DOHH2 (cell line): Measurements from ENCODE around the gene GJB2.

Experiments used
- H3F3A ChIP-seq: fragments of 200-600 bp; sonication (generic), shearing (Covaris generic); 2 replicates; pipeline ENCODE4 v1.6.0; 2016; ENCODE audit warnings: antibody characterized with exemption, mild to moderate bottlenecking; ENCODE audit not compliant: control insufficient read depth, insufficient read depth
- H3K27ac ChIP-seq: fragments of 200-600 bp; sonication (generic); 2 replicates; pipeline ENCODE4 v1.5.1; 2014; ENCODE audit warnings: low read depth, mild to moderate bottlenecking, low read length, moderate library complexity
- H3K27me3 ChIP-seq: fragments of 200-600 bp; sonication (generic); 2 replicates; pipeline ENCODE4 v1.6.1; 2014; ENCODE audit warnings: mild to moderate bottlenecking, low read length, mixed read lengths; ENCODE audit not compliant: control insufficient read depth
- H3K36me3 ChIP-seq: fragments of 200-600 bp; sonication (generic); 2 replicates; pipeline ENCODE4 v1.6.1; 2014; ENCODE audit warnings: mild to moderate bottlenecking, low read length, moderate library complexity, mixed read lengths; ENCODE audit not compliant: control insufficient read depth
- H3K4me1 ChIP-seq: fragments of 200-600 bp; sonication (generic); 2 replicates; pipeline ENCODE4 v1.6.1; 2014; ENCODE audit warnings: mild to moderate bottlenecking, low read length, mixed read lengths; ENCODE audit not compliant: control insufficient read depth
- H3K4me2 ChIP-seq: fragments of 200-600 bp; sonication (generic); 2 replicates; pipeline ENCODE4 v1.6.0; 2014; ENCODE audit warnings: mild to moderate bottlenecking, low read length, moderate library complexity
- H3K4me3 ChIP-seq: fragments of 200-600 bp; sonication (generic); 2 replicates; pipeline ENCODE4 v1.5.1; 2014; ENCODE audit warnings: mild to moderate bottlenecking, low read length, mixed read lengths
- H3K79me2 ChIP-seq: fragments of 200-600 bp; sonication (generic); 2 replicates; pipeline ENCODE4 v1.6.1; 2014; ENCODE audit warnings: mild to moderate bottlenecking, low read length, mixed read lengths; ENCODE audit not compliant: control insufficient read depth
- H3K9me2 ChIP-seq: fragments of 200-600 bp; sonication (generic); replicated peaks from 2 replicates; pipeline ENCODE4 v1.6.1; 2014; ENCODE audit warnings: mild to moderate bottlenecking, low read length, mixed read lengths; ENCODE audit not compliant: control insufficient read depth
- H3K9me3 ChIP-seq: fragments of 200-600 bp; sonication (generic); 2 replicates; pipeline ENCODE4 v1.6.1; 2014; ENCODE audit warnings: antibody characterized with exemption, low read length, mixed read lengths; ENCODE audit not compliant: control insufficient read depth, insufficient read depth
- H4K20me1 ChIP-seq: fragments of 200-600 bp; sonication (generic); 2 replicates; pipeline ENCODE4 v1.6.0; 2014; ENCODE audit warnings: low read depth, mild to moderate bottlenecking, antibody characterized with exemption, low read length, moderate library complexity; ENCODE audit not compliant: control insufficient read depth, insufficient read depth
- EZH2phosphoT487 ChIP-seq: fragments of 200-600 bp; sonication (generic); IDR thresholded peaks from 2 replicates; pipeline ENCODE4 v1.6.1; 2017; ENCODE audit warnings: borderline replicate concordance, mild to moderate bottlenecking, antibody characterized with exemption, low read length, moderate library complexity, mixed read lengths
- TF ChIP-seq, protein P1 (sequence below): fragments of 200-600 bp; sonication (generic); IDR thresholded peaks from one replicate; pipeline ENCODE4 v1.5.1; 2014; ENCODE audit warnings: antibody characterized with exemption, mild to moderate bottlenecking, low read depth, low read length; ENCODE audit not compliant: poor library complexity, severe bottlenecking

Gene GJB2

DNA sequence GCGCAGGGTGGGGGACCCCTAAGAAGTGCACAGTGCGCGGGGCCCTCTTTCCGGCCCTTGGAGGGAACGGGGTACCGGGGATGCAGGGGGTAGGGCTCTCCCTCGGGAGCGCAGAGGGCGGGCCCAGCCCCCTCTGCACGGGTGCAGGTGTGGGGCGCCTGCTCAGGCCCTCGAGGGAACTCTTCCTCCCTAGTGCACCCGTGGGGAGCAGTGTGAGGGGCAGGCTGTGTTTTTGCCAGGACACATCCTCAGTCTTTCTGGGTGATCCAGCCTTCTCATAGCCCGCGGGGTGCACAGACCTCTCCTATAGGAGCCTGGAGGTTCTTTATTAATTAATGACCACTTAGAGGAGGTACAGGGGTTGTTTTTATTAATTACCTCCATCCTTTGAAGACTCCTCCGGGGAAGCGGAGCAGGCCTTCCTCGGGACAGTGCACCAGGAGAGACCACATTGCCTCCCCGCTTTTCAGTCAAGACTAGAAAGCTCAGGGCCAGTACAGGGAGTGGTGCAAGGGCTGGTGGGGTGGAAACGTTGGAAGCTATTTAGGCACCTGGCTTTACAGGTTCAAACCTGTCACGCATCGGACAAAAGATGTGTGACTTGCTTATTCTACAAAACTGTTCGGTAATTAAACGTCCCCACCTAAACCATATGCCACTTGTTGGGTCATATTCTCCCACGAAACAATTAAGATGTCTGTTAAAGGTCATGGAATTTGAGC, 40.0 kb upstream of the GJB2 start:
- no peaks in the 10 kb centered on the region for H3F3A ChIP-seq
- H3K4me3 ChIP-seq, result no peak overlapping the region
- no peaks in the 10 kb centered on the region for H3K9me2 ChIP-seq
- H3K27me3 ChIP-seq, result no peaks in the 10 kb centered on the region
- no peak for TF ChIP-seq EZH2phosphoT487
- TF ChIP-seq, protein P1, sequence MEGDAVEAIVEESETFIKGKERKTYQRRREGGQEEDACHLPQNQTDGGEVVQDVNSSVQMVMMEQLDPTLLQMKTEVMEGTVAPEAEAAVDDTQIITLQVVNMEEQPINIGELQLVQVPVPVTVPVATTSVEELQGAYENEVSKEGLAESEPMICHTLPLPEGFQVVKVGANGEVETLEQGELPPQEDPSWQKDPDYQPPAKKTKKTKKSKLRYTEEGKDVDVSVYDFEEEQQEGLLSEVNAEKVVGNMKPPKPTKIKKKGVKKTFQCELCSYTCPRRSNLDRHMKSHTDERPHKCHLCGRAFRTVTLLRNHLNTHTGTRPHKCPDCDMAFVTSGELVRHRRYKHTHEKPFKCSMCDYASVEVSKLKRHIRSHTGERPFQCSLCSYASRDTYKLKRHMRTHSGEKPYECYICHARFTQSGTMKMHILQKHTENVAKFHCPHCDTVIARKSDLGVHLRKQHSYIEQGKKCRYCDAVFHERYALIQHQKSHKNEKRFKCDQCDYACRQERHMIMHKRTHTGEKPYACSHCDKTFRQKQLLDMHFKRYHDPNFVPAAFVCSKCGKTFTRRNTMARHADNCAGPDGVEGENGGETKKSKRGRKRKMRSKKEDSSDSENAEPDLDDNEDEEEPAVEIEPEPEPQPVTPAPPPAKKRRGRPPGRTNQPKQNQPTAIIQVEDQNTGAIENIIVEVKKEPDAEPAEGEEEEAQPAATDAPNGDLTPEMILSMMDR, result no peak
- no peaks in the 10 kb centered on the region for H3K4me1 ChIP-seq
- H3K27ac ChIP-seq, result no peak overlapping the region
- H3K36me3 ChIP-seq, result no peaks in the 10 kb centered on the region
- no peaks in the 10 kb centered on the region for H3K79me2 ChIP-seq
- no peaks in the 10 kb centered on the region for H3K9me3 ChIP-seq
- H3K4me2 ChIP-seq, result no peak overlapping the region
- no peaks in the 10 kb centered on the region for H4K20me1 ChIP-seq

DNA sequence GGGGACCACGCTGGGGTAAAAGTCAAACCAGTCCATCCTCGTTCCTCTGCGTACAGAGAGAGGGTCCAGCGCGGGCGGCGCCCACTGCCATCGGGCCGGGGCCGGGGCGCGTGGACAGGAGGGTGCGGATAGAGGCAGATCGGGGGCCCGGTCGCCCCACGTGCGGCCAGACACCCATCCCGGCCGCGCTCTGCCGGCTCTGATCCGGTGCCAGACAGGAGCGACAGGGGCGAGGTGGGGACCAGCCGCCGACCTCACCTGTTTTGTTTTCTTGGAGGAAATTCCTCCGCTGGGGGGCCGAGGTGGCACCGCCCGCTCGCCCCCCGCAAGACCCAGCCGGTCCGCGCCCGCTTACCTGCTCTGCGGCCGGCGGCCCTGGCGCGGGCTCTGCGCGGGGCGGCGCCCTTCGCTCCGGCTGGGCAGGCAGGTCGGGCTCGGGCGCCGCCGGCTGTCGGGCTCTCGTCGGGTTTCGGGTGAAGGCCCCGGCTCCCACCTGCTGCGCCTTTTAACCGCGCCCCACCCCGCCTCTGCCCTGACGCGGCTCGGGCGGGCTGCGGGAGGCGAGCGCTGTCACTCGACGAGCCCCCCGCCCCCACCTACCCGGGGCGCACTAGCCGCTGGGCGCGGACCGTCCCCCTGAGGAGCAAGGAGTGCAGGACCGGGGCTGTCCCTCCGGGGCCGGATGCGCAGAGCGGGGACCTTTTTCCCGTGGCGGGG, 39.3 kb upstream of the GJB2 start, which contains the start of gene GJB6:
Gene GJB6, minus strand, starts transcription at position 481 of the 717 bp plus-strand sequence. CDS start 8,839 bp downstream, outside the sequence.
- H3F3A ChIP-seq, result no peaks in the 10 kb centered on the region
- no peak within 1 kb of the TSS for H3K4me3 ChIP-seq
- no peaks in the 10 kb centered on the region for H3K4me1 ChIP-seq
- H4K20me1 ChIP-seq, result no peaks in the 10 kb centered on the region
- H3K79me2 ChIP-seq, result no peaks in the 10 kb centered on the region
- H3K4me2 ChIP-seq, result no peak within 1 kb of the TSS
- no peak within 1 kb of the TSS for H3K27ac ChIP-seq
- TF ChIP-seq, protein P1, result no peak
- no peak for TF ChIP-seq EZH2phosphoT487
- no peaks in the 10 kb centered on the region for H3K9me3 ChIP-seq
- no peaks in the 10 kb centered on the region for H3K36me3 ChIP-seq
- H3K27me3 ChIP-seq, result no peaks in the 10 kb centered on the region
- no peaks in the 10 kb centered on the region for H3K9me2 ChIP-seq

DNA sequence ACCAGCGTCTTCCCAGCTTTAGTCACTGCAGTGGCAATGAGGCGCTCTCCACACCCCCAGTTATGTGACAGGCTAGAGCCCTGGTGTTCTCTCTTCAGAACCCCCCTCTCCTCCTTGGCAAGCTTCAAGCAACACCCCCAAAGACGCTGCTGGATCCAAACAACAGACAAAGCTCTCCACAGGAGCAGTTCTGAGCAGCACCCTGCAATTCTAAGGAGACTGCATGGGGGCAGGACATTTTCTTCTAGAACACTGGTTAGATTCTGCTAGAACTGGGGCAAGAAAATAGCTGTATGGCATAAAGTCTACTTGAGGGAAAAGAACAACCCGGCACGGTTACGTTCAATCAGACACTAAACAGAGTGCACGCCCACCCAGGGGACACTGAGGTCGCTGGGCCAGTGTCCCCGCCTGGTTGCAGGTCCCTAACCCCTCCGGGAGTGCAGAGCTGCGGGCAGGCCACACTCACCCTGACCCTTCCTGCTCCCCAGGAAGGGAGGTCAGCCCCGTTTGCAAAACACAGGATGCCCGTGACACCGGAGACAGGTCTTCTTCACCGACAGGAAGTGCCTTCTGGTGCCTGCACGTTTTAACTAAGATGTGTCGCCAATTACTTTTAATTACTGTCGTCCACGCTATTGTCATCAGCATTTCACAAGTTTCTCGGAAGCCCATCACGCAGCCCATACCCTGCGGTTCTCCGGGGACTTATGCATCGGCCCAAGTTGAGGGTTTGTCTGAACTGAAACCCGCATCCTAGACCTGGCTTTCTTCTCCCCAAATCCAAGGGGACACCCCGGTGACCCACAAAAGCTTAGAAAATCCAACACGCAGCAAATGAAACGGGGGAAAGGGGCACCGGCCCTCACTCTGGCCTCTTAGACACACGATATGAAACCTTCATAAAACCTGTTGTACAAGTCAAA, 38.4 kb upstream of the GJB2 start:
- H3K4me3 ChIP-seq, result no peak overlapping the region
- no peak for TF ChIP-seq EZH2phosphoT487
- TF ChIP-seq, protein P1, result no peak
- no peaks in the 10 kb centered on the region for H3F3A ChIP-seq
- H3K9me2 ChIP-seq, result no peaks in the 10 kb centered on the region
- H3K79me2 ChIP-seq, result no peaks in the 10 kb centered on the region
- no peak overlapping the region for H3K27ac ChIP-seq
- H3K4me1 ChIP-seq, result no peaks in the 10 kb centered on the region
- no peak overlapping the region for H3K4me2 ChIP-seq
- H4K20me1 ChIP-seq, result no peaks in the 10 kb centered on the region
- H3K9me3 ChIP-seq, result no peaks in the 10 kb centered on the region
- no peaks in the 10 kb centered on the region for H3K27me3 ChIP-seq
- H3K36me3 ChIP-seq, result no peaks in the 10 kb centered on the region
